Activated CD4-positive, alpha-beta T cell treated with anti-CD3 and anti-CD28 coated beads, Interleukin-2, amount 10 ng/mL, durations not matched to agents 24 days and 14 days (primary cell): Measurements from ENCODE around the gene FMO5. TPM values are rescaled to one million over a fixed set of nuclear protein-coding genes. Genes with fewer than 3 reads are reported as not detected.
"Not testable (repeated sequence)": the region's sequence is repeated elsewhere in the genome, so short reads cannot be mapped to it uniquely, and the experiment has no call there.

Source experiments
- DNase-seq: peaks from one replicate; pipeline ENCODE4 v3.0.0; 2022
- H3K27ac Mint-ChIP-seq: one replicate; pipeline ENCODE4 v1.8.0; 2022; ENCODE audit warnings: mild to moderate bottlenecking, mixed read lengths
- H3K27me3 Mint-ChIP-seq: one replicate; pipeline ENCODE4 v1.8.0; 2022; ENCODE audit warnings: mixed read lengths
- H3K36me3 Mint-ChIP-seq: one replicate; pipeline ENCODE4 v1.8.0; 2022; ENCODE audit warnings: low read depth, mild to moderate bottlenecking, mixed read lengths
- H3K4me1 Mint-ChIP-seq: one replicate; pipeline ENCODE4 v1.8.0; 2021; ENCODE audit warnings: mixed read lengths
- H3K4me3 Mint-ChIP-seq: one replicate; pipeline ENCODE4 v1.8.0; 2022; ENCODE audit warnings: mild to moderate bottlenecking, moderate library complexity, mixed read lengths
- H3K9me3 Mint-ChIP-seq: one replicate; pipeline ENCODE4 v1.8.0; 2021; ENCODE audit warnings: mixed read lengths
- intact Hi-C: fragments of 100-400 bp; cut with micrococcal nuclease; formaldehyde crosslinking; loops from one replicate; pipeline ENCODE4 v1.15.1; 2023
- total RNA-seq: library from RNA; stranded (reverse); gene quantifications from 2 replicates; pipeline ENCODE4 v1.2.3, GENCODE V29; 2022

The FMO5 gene
- total RNA-seq, 1 donor from 2014 or later: 0.12 TPM

- H3K4me1 Mint-ChIP-seq, H3K27ac Mint-ChIP-seq, H3K9me3 Mint-ChIP-seq, H3K4me3 Mint-ChIP-seq, DNase-seq, H3K36me3 Mint-ChIP-seq, intact Hi-C loops: not testable (repeated sequence)
- H3K27me3 Mint-ChIP-seq: peaks cover 11% of the 10 kb centered on the region
These were observed 8.8 kb upstream of the FMO5 start for GRCh38 chr1:147233903-147234302.

- H3K9me3 Mint-ChIP-seq, H3K36me3 Mint-ChIP-seq, H3K4me3 Mint-ChIP-seq, H3K27ac Mint-ChIP-seq, DNase-seq, intact Hi-C loops, H3K4me1 Mint-ChIP-seq: not testable (repeated sequence)
- peaks cover 11% of the 10 kb centered on the region for H3K27me3 Mint-ChIP-seq
These were observed 5.9 kb upstream of the FMO5 start for GRCh38 chr1:147231032-147231431.

GRCh38 chr1:147223740-147224615 is 1.2 kb downstream of the FMO5 start:
- Mint-ChIP-seq H3K9me3 (no peaks in the 10 kb centered on the region), H3K27ac (no peak overlapping the region), H3K36me3 (no peaks in the 10 kb centered on the region), H3K27me3 (peaks cover 12% of the 10 kb centered on the region), H3K4me1 (peaks cover 11% of the 10 kb centered on the region), H3K4me3 (no peak overlapping the region)
- intact Hi-C loops: no loop called here
- DNase-seq: no peak

GRCh38 chr1:147218606-147219005 is 6.5 kb downstream of the FMO5 start:
- Mint-ChIP-seq H3K4me1 (no peaks in the 10 kb centered on the region), H3K36me3 (no peaks in the 10 kb centered on the region), H3K4me3 (no peak overlapping the region), H3K27me3 (peaks cover 26% of the 10 kb centered on the region), H3K27ac (no peak overlapping the region), H3K9me3 (no peaks in the 10 kb centered on the region)
- no peak for DNase-seq
- intact Hi-C loops: no loop called here

- DNase-seq: no peak
- Mint-ChIP-seq H3K36me3 (no peaks in the 10 kb centered on the region), H3K9me3 (no peaks in the 10 kb centered on the region), H3K27me3 (peaks cover 30% of the 10 kb centered on the region), H3K27ac (no peak overlapping the region), H3K4me1 (no peaks in the 10 kb centered on the region), H3K4me3 (no peak overlapping the region)
- intact Hi-C loops: no loop called here
These were observed 8.0 kb downstream of the FMO5 start for GRCh38 chr1:147217141-147217540.

- DNase-seq: no peak
- H3K4me3 Mint-ChIP-seq: no peak overlapping the region
- no peaks in the 10 kb centered on the region for H3K9me3 Mint-ChIP-seq
- no peaks in the 10 kb centered on the region for H3K4me1 Mint-ChIP-seq
- intact Hi-C loops: no loop called here
- no peaks in the 10 kb centered on the region for H3K36me3 Mint-ChIP-seq
- peaks cover 30% of the 10 kb centered on the region for H3K27me3 Mint-ChIP-seq
- H3K27ac Mint-ChIP-seq: no peak overlapping the region
These were observed 9.0 kb downstream of the FMO5 start for GRCh38 chr1:147216124-147216523.

- H3K27ac Mint-ChIP-seq: no peak overlapping the region
- no peak overlapping the region for H3K4me3 Mint-ChIP-seq
- no peaks in the 10 kb centered on the region for H3K4me1 Mint-ChIP-seq
- intact Hi-C loops: no loop called here
- no peaks in the 10 kb centered on the region for H3K36me3 Mint-ChIP-seq
- no peak for DNase-seq
- H3K27me3 Mint-ChIP-seq: peaks cover 30% of the 10 kb centered on the region
- H3K9me3 Mint-ChIP-seq: no peaks in the 10 kb centered on the region
These were observed 9.6 kb downstream of the FMO5 start for GRCh38 chr1:147215540-147215916.

GRCh38 chr1:147214842-147215539 is 10.1 kb downstream of the FMO5 start:
- Mint-ChIP-seq H3K36me3 (no peaks in the 10 kb centered on the region), H3K9me3 (no peaks in the 10 kb centered on the region), H3K27me3 (peaks cover 26% of the 10 kb centered on the region), H3K4me1 (no peaks in the 10 kb centered on the region), H3K4me3 (no peak overlapping the region), H3K27ac (no peak overlapping the region)
- intact Hi-C loops: no loop called here
- no peak for DNase-seq

GRCh38 chr1:147214325-147214724 is 10.8 kb downstream of the FMO5 start:
- Mint-ChIP-seq H3K36me3 (no peaks in the 10 kb centered on the region), H3K4me1 (no peaks in the 10 kb centered on the region), H3K9me3 (no peaks in the 10 kb centered on the region), H3K4me3 (no peak overlapping the region), H3K27ac (no peak overlapping the region), H3K27me3 (peaks cover 26% of the 10 kb centered on the region)
- DNase-seq: no peak
- intact Hi-C loops: no loop called here

- Mint-ChIP-seq H3K36me3 (no peaks in the 10 kb centered on the region), H3K4me1 (no peaks in the 10 kb centered on the region), H3K27me3 (peaks cover 21% of the 10 kb centered on the region), H3K9me3 (no peaks in the 10 kb centered on the region), H3K4me3 (no peak overlapping the region), H3K27ac (no peak overlapping the region)
- intact Hi-C loops: no loop called here
- DNase-seq: no peak
These were observed 11.9 kb downstream of the FMO5 start for GRCh38 chr1:147213271-147213670.

- H3K36me3 Mint-ChIP-seq: no peaks in the 10 kb centered on the region
- no peak overlapping the region for H3K27ac Mint-ChIP-seq
- H3K4me1 Mint-ChIP-seq: no peaks in the 10 kb centered on the region
- no peaks in the 10 kb centered on the region for H3K9me3 Mint-ChIP-seq
- intact Hi-C loops: no loop called here
- H3K4me3 Mint-ChIP-seq: no peak overlapping the region
- no peak for DNase-seq
- H3K27me3 Mint-ChIP-seq: peaks cover 17% of the 10 kb centered on the region
These were observed 13.6 kb downstream of the FMO5 start for GRCh38 chr1:147211577-147211976.

GRCh38 chr1:147210987-147211386 is 14.2 kb downstream of the FMO5 start:
- Mint-ChIP-seq H3K4me1 (no peaks in the 10 kb centered on the region), H3K36me3 (no peaks in the 10 kb centered on the region), H3K9me3 (no peaks in the 10 kb centered on the region), H3K27ac (no peak overlapping the region), H3K27me3 (peaks cover 15% of the 10 kb centered on the region), H3K4me3 (no peak overlapping the region)
- intact Hi-C loops: no loop called here
- no peak for DNase-seq

- H3K27me3 Mint-ChIP-seq: peaks cover 13% of the 10 kb centered on the region
- intact Hi-C loops: no loop called here
- DNase-seq: no peak
- H3K4me1 Mint-ChIP-seq: no peaks in the 10 kb centered on the region
- H3K9me3 Mint-ChIP-seq: no peaks in the 10 kb centered on the region
- no peaks in the 10 kb centered on the region for H3K36me3 Mint-ChIP-seq
- no peak overlapping the region for H3K4me3 Mint-ChIP-seq
- H3K27ac Mint-ChIP-seq: no peak overlapping the region
These were observed 15.0 kb downstream of the FMO5 start for GRCh38 chr1:147209825-147210821.
